Left ventricle myocardium inferior (tissue), 1 donor: ENCODE results near the gene STRADB. TPM values are rescaled to one million over a fixed set of nuclear protein-coding genes. Genes with fewer than 3 reads are reported as not detected.
A peak's percentile ranks its signal among the peaks of the same experiment; 100 is the strongest.

Experiments used
- DNase-seq: peaks from one replicate; pipeline ENCODE4 v3.0.0-alpha.2; 2020
- H3K27ac ChIP-seq: fragments of 200-600 bp; replicated peaks from 2 replicates; pipeline ENCODE4 v1.8.0; 2021
- H3K27me3 ChIP-seq: fragments of 200-600 bp; 2 replicates; pipeline ENCODE4 v1.8.0; 2021; ENCODE audit warnings: low read depth
- H3K36me3 ChIP-seq: fragments of 200-600 bp; 2 replicates; pipeline ENCODE4 v1.8.0; 2021
- H3K4me1 ChIP-seq: fragments of 200-600 bp; 2 replicates; pipeline ENCODE4 v1.8.0; 2021
- H3K4me3 ChIP-seq: fragments of 200-600 bp; 2 replicates; pipeline ENCODE4 v1.8.0; 2021; ENCODE audit warnings: mild to moderate bottlenecking, moderate library complexity
- H3K9me3 ChIP-seq: fragments of 200-600 bp; replicated peaks from 2 replicates; pipeline ENCODE4 v1.8.0; 2021
- CTCF ChIP-seq: fragments of 200-600 bp; IDR thresholded peaks from 2 replicates; pipeline ENCODE4 v1.8.0; 2021; ENCODE audit warnings: antibody characterized with exemption, mild to moderate bottlenecking, borderline replicate concordance
- intact Hi-C: fragments of 100-400 bp; cut with micrococcal nuclease; formaldehyde crosslinking; loops from one replicate; pipeline ENCODE4 v1.11.0; 2022
- total RNA-seq: library from RNA; stranded (reverse); fragmentation: NEBNext Ultra II Directional; extraction: Animal tissue kit (Norgen Biotek cat#: 25700); gene quantifications from one replicate; pipeline ENCODE4 v1.2.1, GENCODE V29; 2021
- donor health status: DM: no; HTN: yes; CAD: no; lungs with severe emphysema.

STRADB gene
- total RNA-seq, 1 donor from 2014 or later: 57.5 TPM

GRCh38 chr2:201404699-201405280 lies 46.8 kb upstream of the STRADB start:
- TF ChIP-seq CTCF: no peak
- H3K4me3 ChIP-seq: peak overlapping the region; percentile 55
- intact Hi-C loops: no loop called here

GRCh38 chr2:201406077-201406662 lies 45.4 kb upstream of the STRADB start:
- no peak for DNase-seq
- Histone ChIP-seq H3K4me1 (peaks cover 90% of the 10 kb centered on the region), H3K27ac (peak overlapping the region; percentile 84), H3K36me3 (peaks cover 4% of the 10 kb centered on the region), H3K27me3 (no peaks in the 10 kb centered on the region), H3K4me3 (peak overlapping the region; percentile 55), H3K9me3 (no peaks in the 10 kb centered on the region)
- intact Hi-C loops: no loop called here
- TF ChIP-seq CTCF: no peak

More at GRCh38 chr2:201404699-201405280, 46.8 kb upstream of the STRADB start:
- Histone ChIP-seq H3K27ac (peak overlapping the region; percentile 84), H3K27me3 (no peaks in the 10 kb centered on the region), H3K9me3 (no peaks in the 10 kb centered on the region), H3K4me1 (peaks cover 90% of the 10 kb centered on the region), H3K36me3 (peaks cover 12% of the 10 kb centered on the region)
- no peak for DNase-seq

- no peak for DNase-seq
- Histone ChIP-seq H3K9me3 (no peaks in the 10 kb centered on the region), H3K27ac (peak overlapping the region; percentile 84), H3K27me3 (no peaks in the 10 kb centered on the region), H3K36me3 (peaks cover 4% of the 10 kb centered on the region), H3K4me1 (peaks cover 90% of the 10 kb centered on the region), H3K4me3 (peak overlapping the region; percentile 55)
- intact Hi-C loops: no loop called here
- no peak for TF ChIP-seq CTCF
Observed at GRCh38 chr2:201407265-201407664, 44.3 kb upstream of the STRADB start.

- Histone ChIP-seq H3K36me3 (peaks cover 4% of the 10 kb centered on the region), H3K27ac (peak overlapping the region; percentile 84), H3K27me3 (no peaks in the 10 kb centered on the region), H3K4me3 (no peak overlapping the region), H3K9me3 (no peaks in the 10 kb centered on the region), H3K4me1 (peaks cover 90% of the 10 kb centered on the region)
- no peak for TF ChIP-seq CTCF
- DNase-seq: no peak
- intact Hi-C loops: no loop called here
Observed at GRCh38 chr2:201408931-201409330, 42.6 kb upstream of the STRADB start.

- Histone ChIP-seq H3K9me3 (no peaks in the 10 kb centered on the region), H3K27me3 (no peaks in the 10 kb centered on the region), H3K4me1 (peaks cover 90% of the 10 kb centered on the region), H3K4me3 (no peak overlapping the region), H3K27ac (peak overlapping the region; percentile 84), H3K36me3 (no peaks in the 10 kb centered on the region)
- no peak for TF ChIP-seq CTCF
- intact Hi-C loops: no loop called here
- DNase-seq: no peak
Observed at GRCh38 chr2:201411421-201411820, 40.1 kb upstream of the STRADB start.
